ENCODE measurements around the gene POC1A.

The POC1A gene

GRCh38 chr3:52121813-52122212 is 32.4 kb downstream of the POC1A start:
- TF ChIP-seq POLR2A (IDR thresholded peaks at IDR 0.05; ENCODE audit: low read length), result no peak
- DNase-seq, result no peak

- DNase-seq, result no peak
- TF ChIP-seq POLR2A (IDR thresholded peaks at IDR 0.05; ENCODE audit: low read length) (no peak), GATA1 (IDR thresholded peaks at IDR 0.05; ENCODE audit: low read depth, low read length) (no peak)
Observed at GRCh38 chr3:52121464-52121805, 32.8 kb downstream of the POC1A start.

GRCh38 chr3:52120556-52121463 is 33.4 kb downstream of the POC1A start:
- no peak for TF ChIP-seq GATA1 (IDR thresholded peaks at IDR 0.05; ENCODE audit: low read depth, low read length)
- no peak for TF ChIP-seq POLR2A (IDR thresholded peaks at IDR 0.05; ENCODE audit: low read length)
- no peak for DNase-seq

GRCh38 chr3:52119826-52120225 is 34.4 kb downstream of the POC1A start:
- no peak for DNase-seq
- TF ChIP-seq POLR2A (IDR thresholded peaks at IDR 0.05; ENCODE audit: low read length), result no peak
- no peak for TF ChIP-seq GATA1 (IDR thresholded peaks at IDR 0.05; ENCODE audit: low read depth, low read length)

- TF ChIP-seq POLR2A (IDR thresholded peaks at IDR 0.05; ENCODE audit: low read length), result no peak
- no peak for TF ChIP-seq GATA1 (IDR thresholded peaks at IDR 0.05; ENCODE audit: low read depth, low read length)
- DNase-seq, result no peak
Observed at GRCh38 chr3:52119099-52119498, 35.1 kb downstream of the POC1A start.

- DNase-seq, result no peak
- TF ChIP-seq POLR2A (IDR thresholded peaks at IDR 0.05; ENCODE audit: low read length) (no peak), GATA1 (IDR thresholded peaks at IDR 0.05; ENCODE audit: low read depth, low read length) (no peak)
Observed at GRCh38 chr3:52118156-52118875, 35.9 kb downstream of the POC1A start.

- TF ChIP-seq POLR2A (IDR thresholded peaks at IDR 0.05; ENCODE audit: low read length), result no peak
- no peak for TF ChIP-seq GATA1 (IDR thresholded peaks at IDR 0.05; ENCODE audit: low read depth, low read length)
- no peak for DNase-seq
Observed at GRCh38 chr3:52117537-52117936, 36.7 kb downstream of the POC1A start.

- DNase-seq, result no peak
- TF ChIP-seq GATA1 (IDR thresholded peaks at IDR 0.05; ENCODE audit: low read depth, low read length) (no peak), POLR2A (IDR thresholded peaks at IDR 0.05; ENCODE audit: low read length) (no peak)
Observed at GRCh38 chr3:52112056-52112455, 42.2 kb downstream of the POC1A start.

GRCh38 chr3:52110502-52110901 is 43.7 kb downstream of the POC1A start:
- no peak for DNase-seq
- TF ChIP-seq POLR2A (IDR thresholded peaks at IDR 0.05; ENCODE audit: low read length) (no peak), GATA1 (IDR thresholded peaks at IDR 0.05; ENCODE audit: low read depth, low read length) (no peak)

GRCh38 chr3:52109611-52110301 is 44.5 kb downstream of the POC1A start:
- peak; percentile 18 to 51 for DNase-seq
- TF ChIP-seq POLR2A (IDR thresholded peaks at IDR 0.05; ENCODE audit: low read length) (no peak), GATA1 (IDR thresholded peaks at IDR 0.05; ENCODE audit: low read depth, low read length) (no peak)

- TF ChIP-seq POLR2A (IDR thresholded peaks at IDR 0.05; ENCODE audit: low read length), result no peak
- TF ChIP-seq GATA1 (IDR thresholded peaks at IDR 0.05; ENCODE audit: low read depth, low read length), result no peak
- DNase-seq, result peak; percentile 74 to 76
Observed at GRCh38 chr3:52108302-52109232, 45.7 kb downstream of the POC1A start.

GRCh38 chr3:52106951-52107611 is 47.1 kb downstream of the POC1A start:
- no peak for TF ChIP-seq POLR2A (IDR thresholded peaks at IDR 0.05; ENCODE audit: low read length)
- TF ChIP-seq GATA1 (IDR thresholded peaks at IDR 0.05; ENCODE audit: low read depth, low read length), result no peak
- no peak for DNase-seq

Data from erythroblast (primary cell).